ENCODE measurements around the gene NFE2L3.

Gene NFE2L3

DNA sequence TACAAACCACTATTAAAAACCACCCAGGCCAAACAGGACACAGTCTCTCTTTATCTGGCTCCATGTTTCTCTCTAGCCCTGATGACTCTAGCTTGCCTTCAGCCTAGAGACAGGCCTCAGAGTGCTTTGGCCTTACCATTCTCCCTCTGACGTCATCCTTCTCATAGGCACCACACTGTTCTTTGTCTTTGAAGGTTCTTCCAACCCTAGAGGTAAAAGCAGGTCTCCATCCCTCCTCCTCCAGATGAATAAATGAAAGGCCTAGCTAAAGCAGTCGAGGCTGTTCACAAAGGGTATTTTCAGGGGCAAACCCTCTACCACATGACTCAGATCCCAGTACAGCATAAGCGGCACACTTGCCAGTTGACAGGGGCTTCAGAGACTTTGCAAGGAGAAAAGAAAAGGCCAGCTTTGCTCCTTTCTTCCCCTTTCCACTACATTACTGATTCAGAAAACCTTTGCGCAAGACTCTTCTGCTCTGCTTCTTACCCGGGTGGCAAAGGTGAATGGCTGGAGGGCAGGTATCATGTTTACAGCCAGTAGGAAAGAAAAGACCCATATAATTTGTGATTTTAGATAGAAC lies 14.8 kb downstream of the NFE2L3 start:
- Histone ChIP-seq H3K4me2 (ENCODE audit: low read length) (no peak overlapping the region; the same call in 1 of the 2 replicates), H3K4me1 (ENCODE audit: insufficient read depth, low read length, severe bottlenecking) (peaks cover 20% of the 10 kb centered on the region), H4K20me1 (ENCODE audit: insufficient read depth, low read length) (no peaks in the 10 kb centered on the region), H3K36me3 (ENCODE audit: insufficient read depth, low read length) (peaks cover 24% of the 10 kb centered on the region), H3K27me3 (ENCODE audit: insufficient read depth, low read length) (no peaks in the 10 kb centered on the region), H3K4me3 (ENCODE audit: low read depth, low read length, poor library complexity, severe bottlenecking) (no peak overlapping the region), H3K9ac (ENCODE audit: low read length) (no peak overlapping the region; the same call in 1 of the 2 replicates), H3K9me2 (ENCODE audit: low read depth, low read length) (no peaks in the 10 kb centered on the region), H3F3A (ENCODE audit: insufficient read depth, low read length) (no peaks in the 10 kb centered on the region), H3K27ac (ENCODE audit: low read depth, low read length, poor library complexity, severe bottlenecking) (peak overlapping the region; percentile 55), H2AFZ (ENCODE audit: low read length) (no peak overlapping the region), H3K9me3 (ENCODE audit: low read length) (0 out of 2 replicates have a peak, but pooled peaks cover 3% of the 10 kb centered on the region), H3K79me2 (ENCODE audit: insufficient read depth, low read length) (peaks cover 37% of the 10 kb centered on the region)
- TF ChIP-seq EZH2 (IDR thresholded peaks at IDR 0.05; ENCODE audit: borderline replicate concordance, low read length) (no peak), CTCF (IDR thresholded peaks at IDR 0.05; ENCODE audit: low read length) (no peak)

DNA sequence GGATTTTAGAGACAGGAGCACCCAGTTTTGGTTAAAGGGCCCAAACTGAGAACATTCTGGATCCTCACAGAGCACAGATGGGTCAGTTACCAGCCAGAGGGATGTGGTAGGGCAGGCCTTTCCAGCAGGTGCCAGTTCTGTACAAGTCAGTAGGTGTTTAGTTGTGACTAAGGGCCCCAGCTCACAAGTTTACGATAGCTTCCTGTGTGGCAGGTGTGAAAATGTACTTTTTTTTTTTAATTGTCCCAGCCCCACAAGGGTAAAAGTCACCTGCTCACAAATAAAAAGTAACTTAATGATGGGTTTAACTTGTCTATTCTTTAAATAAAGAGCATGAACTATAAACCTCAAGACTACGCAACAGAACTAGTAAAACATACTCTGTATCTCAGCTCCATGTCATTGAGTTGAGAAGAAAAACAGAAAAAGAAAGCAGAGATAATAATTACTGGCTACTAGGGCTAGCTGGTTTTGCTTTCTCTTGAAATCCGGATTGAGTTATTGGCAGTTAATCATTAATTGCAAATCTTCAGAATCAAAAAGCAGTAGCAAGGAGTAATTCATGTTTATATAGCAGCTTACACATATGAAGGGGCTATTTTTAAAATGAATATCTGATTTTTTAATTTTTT lies 15.4 kb downstream of the NFE2L3 start:
- Histone ChIP-seq H3K9me2 (ENCODE audit: low read depth, low read length) (no peaks in the 10 kb centered on the region), H3K4me1 (ENCODE audit: insufficient read depth, low read length, severe bottlenecking) (peaks cover 20% of the 10 kb centered on the region), H3K27me3 (ENCODE audit: insufficient read depth, low read length) (no peaks in the 10 kb centered on the region), H3K27ac (ENCODE audit: low read depth, low read length, poor library complexity, severe bottlenecking) (peak overlapping the region; percentile 55), H3K9me3 (ENCODE audit: low read length) (0 out of 2 replicates have a peak, but pooled peaks cover 3% of the 10 kb centered on the region), H4K20me1 (ENCODE audit: insufficient read depth, low read length) (no peaks in the 10 kb centered on the region), H3K9ac (ENCODE audit: low read length) (no peak overlapping the region; the same call in 1 of the 2 replicates), H3K4me2 (ENCODE audit: low read length) (no peak overlapping the region; the same call in 1 of the 2 replicates), H3K79me2 (ENCODE audit: insufficient read depth, low read length) (peaks cover 38% of the 10 kb centered on the region), H3K4me3 (ENCODE audit: low read depth, low read length, poor library complexity, severe bottlenecking) (no peak overlapping the region), H2AFZ (ENCODE audit: low read length) (no peak overlapping the region), H3K36me3 (ENCODE audit: insufficient read depth, low read length) (peaks cover 26% of the 10 kb centered on the region), H3F3A (ENCODE audit: insufficient read depth, low read length) (no peaks in the 10 kb centered on the region)
- TF ChIP-seq EZH2 (IDR thresholded peaks at IDR 0.05; ENCODE audit: borderline replicate concordance, low read length) (no peak), CTCF (IDR thresholded peaks at IDR 0.05; ENCODE audit: low read length) (no peak)

DNA sequence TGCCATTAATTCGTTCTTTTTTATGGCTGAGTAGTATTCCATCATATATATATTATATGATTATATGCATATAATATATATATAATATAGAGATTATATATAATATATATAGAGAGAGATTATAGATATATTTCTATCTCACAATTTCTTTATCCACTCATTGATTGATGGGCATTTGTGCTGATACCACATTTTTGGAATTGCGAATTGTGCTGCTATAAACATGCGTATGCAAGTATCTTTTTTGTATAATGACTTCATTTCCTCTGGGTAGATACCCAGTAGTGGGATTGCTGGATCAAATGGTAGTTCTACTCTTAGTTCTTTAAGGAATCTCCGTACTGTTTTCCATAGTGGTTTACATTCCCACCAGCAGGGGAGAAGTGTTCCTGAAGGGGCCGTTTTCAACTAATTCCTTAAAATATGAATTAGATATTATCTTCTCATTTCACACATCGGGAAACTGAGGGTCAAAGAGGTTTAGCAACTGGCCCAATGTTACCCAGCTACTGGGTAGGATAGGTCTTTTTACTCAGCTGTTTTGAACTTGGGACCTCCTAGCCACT lies 16.5 kb downstream of the NFE2L3 start:
- no peaks in the 10 kb centered on the region for H3K9me2 ChIP-seq (ENCODE audit: low read depth, low read length)
- peaks cover 26% of the 10 kb centered on the region for H3K36me3 ChIP-seq (ENCODE audit: insufficient read depth, low read length)
- H3K27ac ChIP-seq (ENCODE audit: low read depth, low read length, poor library complexity, severe bottlenecking) = no peak overlapping the region
- 0 out of 2 replicates have a peak, but pooled peaks cover 3% of the 10 kb centered on the region for H3K9me3 ChIP-seq (ENCODE audit: low read length)
- peaks cover 35% of the 10 kb centered on the region for H3K79me2 ChIP-seq (ENCODE audit: insufficient read depth, low read length)
- no peak overlapping the region for H3K4me2 ChIP-seq (ENCODE audit: low read length)
- H3K4me1 ChIP-seq (ENCODE audit: insufficient read depth, low read length, severe bottlenecking) = peaks cover 20% of the 10 kb centered on the region
- no peaks in the 10 kb centered on the region for H3F3A ChIP-seq (ENCODE audit: insufficient read depth, low read length)
- H3K9ac ChIP-seq (ENCODE audit: low read length) = no peak overlapping the region
- H3K4me3 ChIP-seq (ENCODE audit: low read depth, low read length, poor library complexity, severe bottlenecking) = no peak overlapping the region
- H3K27me3 ChIP-seq (ENCODE audit: insufficient read depth, low read length) = no peaks in the 10 kb centered on the region
- no peaks in the 10 kb centered on the region for H4K20me1 ChIP-seq (ENCODE audit: insufficient read depth, low read length)
- TF ChIP-seq EZH2 (IDR thresholded peaks at IDR 0.05; ENCODE audit: borderline replicate concordance, low read length) (no peak), CTCF (IDR thresholded peaks at IDR 0.05; ENCODE audit: low read length) (no peak)
- no peak overlapping the region for H2AFZ ChIP-seq (ENCODE audit: low read length)
